HG02759 (cell line): ENCODE measurements around the gene CFAP100.

Experiments used
- ATAC-seq: cut with Tn5 transposase; IDR thresholded peaks from one replicate; pipeline ENCODE4 v1.9.1; 2021; ENCODE audit warnings: mild to moderate bottlenecking, moderate library complexity; ENCODE audit not compliant: unreplicated experiment

Gene CFAP100

GRCh38 chr3:126439346-126439967 lies 44.7 kb downstream of the CFAP100 start:
- ATAC-seq, result no peak

- ATAC-seq, result no peak
Observed at GRCh38 chr3:126439968-126440708, 45.4 kb downstream of the CFAP100 start.

- no peak for ATAC-seq
Observed at GRCh38 chr3:126440709-126440995, 45.9 kb downstream of the CFAP100 start.

- no peak for ATAC-seq
Observed at GRCh38 chr3:126441256-126441880, 46.7 kb downstream of the CFAP100 start.

GRCh38 chr3:126442094-126442855 lies 47.6 kb downstream of the CFAP100 start:
- ATAC-seq, result no peak

GRCh38 chr3:126442856-126443242 lies 48.1 kb downstream of the CFAP100 start:
- no peak for ATAC-seq

- ATAC-seq, result no peak
Observed at GRCh38 chr3:126445506-126445905, 50.8 kb downstream of the CFAP100 start.

- ATAC-seq, result no peak
Observed at GRCh38 chr3:126446301-126446700, 51.6 kb downstream of the CFAP100 start.

- no peak for ATAC-seq
Observed at GRCh38 chr3:126446791-126447190, 52.1 kb downstream of the CFAP100 start.

- ATAC-seq, result no peak
Observed at GRCh38 chr3:126447456-126448106, 52.9 kb downstream of the CFAP100 start.

GRCh38 chr3:126448136-126448892 lies 53.6 kb downstream of the CFAP100 start:
- ATAC-seq, result no peak

- no peak for ATAC-seq
Observed at GRCh38 chr3:126448893-126449180, 54.1 kb downstream of the CFAP100 start.

- ATAC-seq, result no peak
Observed at GRCh38 chr3:126449621-126450051, 54.9 kb downstream of the CFAP100 start.

- no peak for ATAC-seq
Observed at GRCh38 chr3:126450219-126450618, 55.5 kb downstream of the CFAP100 start.

GRCh38 chr3:126450744-126451143 lies 56.0 kb downstream of the CFAP100 start:
- no peak for ATAC-seq

GRCh38 chr3:126451511-126451910 lies 56.8 kb downstream of the CFAP100 start:
- ATAC-seq, result no peak

GRCh38 chr3:126452213-126452612 lies 57.5 kb downstream of the CFAP100 start:
- ATAC-seq, result no peak

GRCh38 chr3:126454025-126454424 lies 59.3 kb downstream of the CFAP100 start:
- ATAC-seq, result no peak

- no peak for ATAC-seq
Observed at GRCh38 chr3:126454437-126455198, 59.9 kb downstream of the CFAP100 start.

GRCh38 chr3:126456211-126456610 lies 61.5 kb downstream of the CFAP100 start:
- ATAC-seq, result no peak
